GM23338 (cell line): Measurements from ENCODE around the gene ERH. TPM values are rescaled to one million over a fixed set of nuclear protein-coding genes. Genes with fewer than 3 reads are reported as not detected.

Experiments
- polyA plus RNA-seq: library from polyadenylated mRNA; unstranded; fragments of >200 nt; fragmentation: Nextera tagmentation; extraction: Ambion mirVana; gene quantifications from 2 replicates; pipeline ENCODE4 v1.2.1, GENCODE V29; 2016
- total RNA-seq: library from RNA; depleted of rRNA; stranded (reverse); fragments of >200 nt; shearing (Covaris generic); gene quantifications from 2 replicates; pipeline ENCODE4 v1.2.3, GENCODE V29; 2014; rRNA removed

ERH gene
- total and polyA plus RNA-seq, 2 experiments from 2014 or later: 188 to 545 TPM

Other genes starting within 250 kb of the ERH start
- 15.2 and 15.7 TPM in 2 replicates for gene DCAF5, start 245.2 kb downstream of the ERH start, total RNA-seq
- 12.5 and 14.0 TPM in 2 replicates for gene DCAF5, start 245.2 kb downstream of the ERH start, polyA plus RNA-seq
- gene EXD2, start 206.8 kb downstream of the ERH start, total RNA-seq: 20.9 and 23.3 TPM in 2 replicates
- 9.9 and 10.3 TPM in 2 replicates for gene EXD2, start 206.8 kb downstream of the ERH start, polyA plus RNA-seq
- gene GALNT16, start 138.1 kb downstream of the ERH start, total RNA-seq: 2.9 and 5.3 TPM in 2 replicates
- 0.90 and 1.5 TPM in 2 replicates for gene GALNT16, start 138.1 kb downstream of the ERH start, polyA plus RNA-seq
- gene SLC39A9, start 393 bp upstream of the ERH start, total RNA-seq: 48.1 and 49.1 TPM in 2 replicates
- gene SLC39A9, start 393 bp upstream of the ERH start, polyA plus RNA-seq: 16.4 and 17.7 TPM in 2 replicates
- 0.28 and 0.35 TPM in 2 replicates for gene PLEKHD1, start 86.4 kb upstream of the ERH start, total RNA-seq
- 0.14 and 0.19 TPM in 2 replicates for gene PLEKHD1, start 86.4 kb upstream of the ERH start, polyA plus RNA-seq
- 0.66 and 1.7 TPM in 2 replicates for gene CCDC177, start 176.6 kb upstream of the ERH start, total RNA-seq
- 0.18 and 0.38 TPM in 2 replicates for gene CCDC177, start 176.6 kb upstream of the ERH start, polyA plus RNA-seq
- 3.4 and 4.5 TPM in 2 replicates for gene SUSD6, start 213.3 kb upstream of the ERH start, total RNA-seq
- 2.8 and 3.3 TPM in 2 replicates for gene SUSD6, start 213.3 kb upstream of the ERH start, polyA plus RNA-seq